Astrocyte (in vitro differentiated cells and primary cell): ENCODE results near the gene DISP1.

Source experiments
- EZH2 ChIP-seq: IDR thresholded peaks from 2 replicates; pipeline ENCODE4 v1.6.1; 2012; ENCODE audit warnings: mild to moderate bottlenecking, low read length, inconsistent platforms; ENCODE audit not compliant: insufficient read depth
- TF ChIP-seq, protein P1 (sequence below): IDR thresholded peaks from 2 replicates; pipeline ENCODE4 v1.5.1; 2011; ENCODE audit warnings: low read depth, mild to moderate bottlenecking, inconsistent platforms, low read length, moderate library complexity; ENCODE audit not compliant: insufficient read depth

DNA sequence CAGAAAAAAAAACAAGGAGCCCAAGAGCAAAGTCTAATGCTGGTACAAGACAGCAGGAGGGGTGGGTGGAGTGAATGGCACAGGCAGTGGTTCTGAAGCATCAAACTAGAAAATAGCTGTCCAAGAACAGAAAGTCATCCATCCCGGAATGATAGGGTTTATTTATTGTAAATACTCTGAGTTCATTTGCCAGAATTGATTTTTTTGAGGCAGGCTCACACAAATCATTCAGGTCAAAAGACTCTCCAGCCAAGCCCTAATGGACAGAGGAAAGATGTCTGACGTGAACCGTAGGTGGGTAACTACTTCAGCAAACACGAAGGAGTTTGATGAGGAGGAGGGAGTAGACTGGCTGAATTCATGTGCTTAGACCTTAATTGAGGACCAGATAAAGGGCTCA lies 13.8 kb upstream of the DISP1 start:
- TF ChIP-seq, protein P1, sequence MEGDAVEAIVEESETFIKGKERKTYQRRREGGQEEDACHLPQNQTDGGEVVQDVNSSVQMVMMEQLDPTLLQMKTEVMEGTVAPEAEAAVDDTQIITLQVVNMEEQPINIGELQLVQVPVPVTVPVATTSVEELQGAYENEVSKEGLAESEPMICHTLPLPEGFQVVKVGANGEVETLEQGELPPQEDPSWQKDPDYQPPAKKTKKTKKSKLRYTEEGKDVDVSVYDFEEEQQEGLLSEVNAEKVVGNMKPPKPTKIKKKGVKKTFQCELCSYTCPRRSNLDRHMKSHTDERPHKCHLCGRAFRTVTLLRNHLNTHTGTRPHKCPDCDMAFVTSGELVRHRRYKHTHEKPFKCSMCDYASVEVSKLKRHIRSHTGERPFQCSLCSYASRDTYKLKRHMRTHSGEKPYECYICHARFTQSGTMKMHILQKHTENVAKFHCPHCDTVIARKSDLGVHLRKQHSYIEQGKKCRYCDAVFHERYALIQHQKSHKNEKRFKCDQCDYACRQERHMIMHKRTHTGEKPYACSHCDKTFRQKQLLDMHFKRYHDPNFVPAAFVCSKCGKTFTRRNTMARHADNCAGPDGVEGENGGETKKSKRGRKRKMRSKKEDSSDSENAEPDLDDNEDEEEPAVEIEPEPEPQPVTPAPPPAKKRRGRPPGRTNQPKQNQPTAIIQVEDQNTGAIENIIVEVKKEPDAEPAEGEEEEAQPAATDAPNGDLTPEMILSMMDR, result no peak
- no peak for TF ChIP-seq EZH2
